ENCODE measurements around the gene CDC42SE2. TPM values are rescaled to one million over a fixed set of nuclear protein-coding genes. Genes with fewer than 3 reads are reported as not detected.
"Not testable (repeated sequence)": the region's sequence is repeated elsewhere in the genome, so short reads cannot be mapped to it uniquely, and the experiment has no call there.

Gene CDC42SE2
- total RNA-seq, 1 donor from 2014 or later = 26.0 TPM

- DNase-seq (ENCODE audit: extremely low read depth, low read depth, low spot score) = no peak
Measured at GRCh38 chr5:131386124-131386523, 122.3 kb downstream of the CDC42SE2 start.

DNA sequence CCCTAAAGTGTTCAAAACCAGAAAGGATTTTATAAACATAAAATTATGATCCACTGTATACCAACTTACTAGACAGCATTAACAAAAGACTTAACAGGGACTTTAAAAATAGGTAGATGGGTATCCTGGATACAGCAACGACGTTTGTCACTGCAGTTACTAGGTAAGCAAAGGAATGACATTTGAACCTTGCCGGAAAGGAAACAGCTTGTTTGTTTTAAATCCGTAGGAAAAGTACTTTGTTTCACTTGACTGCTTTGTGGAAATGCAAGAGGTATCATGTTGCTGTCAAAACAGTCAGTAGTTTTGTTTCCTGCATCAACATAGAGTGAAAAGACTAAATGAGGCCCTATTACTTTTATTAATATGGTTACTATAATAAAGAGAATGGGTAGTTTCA, 122.9 kb downstream of the CDC42SE2 start:
- DNase-seq (ENCODE audit: extremely low read depth, low read depth, low spot score) = no peak

DNA sequence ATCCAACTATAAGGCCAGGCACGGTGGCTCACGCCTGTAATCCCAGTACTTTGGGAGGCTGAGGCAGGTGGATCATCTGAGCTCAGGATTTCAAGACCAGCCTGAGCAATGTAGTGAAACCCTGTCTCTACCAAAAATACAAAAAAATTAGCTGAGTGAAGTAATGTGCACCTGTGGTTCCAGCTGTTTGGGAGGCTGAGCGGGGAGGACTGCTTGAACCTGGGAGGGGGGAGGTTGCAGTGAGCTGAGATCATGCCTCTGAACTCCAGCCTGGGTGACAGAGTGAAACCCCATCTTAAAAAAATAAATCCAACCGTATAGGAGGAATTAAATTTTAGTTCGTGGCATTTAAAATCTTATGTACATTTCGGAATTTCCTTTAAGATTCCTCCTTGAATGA, 123.4 kb downstream of the CDC42SE2 start:
- DNase-seq (ENCODE audit: extremely low read depth, low read depth, low spot score) = no peak

- no peak for DNase-seq (ENCODE audit: extremely low read depth, low read depth, low spot score)
Measured at GRCh38 chr5:131389096-131389868, 125.4 kb downstream of the CDC42SE2 start.

DNA sequence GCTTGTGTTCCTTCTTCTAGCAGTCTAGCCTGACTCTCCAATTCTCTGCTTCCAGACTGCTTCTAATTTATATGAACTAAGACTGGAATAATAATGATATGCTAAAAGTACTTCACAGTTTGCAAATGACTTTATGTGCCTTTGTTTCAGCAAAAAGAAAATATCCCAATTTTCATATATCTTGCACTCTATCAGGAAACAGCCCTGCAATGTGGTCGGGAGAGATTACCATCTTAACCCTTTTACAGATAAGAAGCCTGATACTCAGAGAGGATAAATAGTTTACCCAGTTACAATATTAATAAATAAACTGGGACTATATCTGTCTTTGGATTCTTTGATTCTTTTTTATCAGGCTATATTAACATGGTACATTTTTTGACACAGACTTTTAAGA, 126.0 kb downstream of the CDC42SE2 start:
- DNase-seq (ENCODE audit: extremely low read depth, low read depth, low spot score) = no peak

- DNase-seq (ENCODE audit: extremely low read depth, low read depth, low spot score) = no peak
Measured at GRCh38 chr5:131392466-131393095, 128.7 kb downstream of the CDC42SE2 start.

GRCh38 chr5:131393498-131393968, 129.7 kb downstream of the CDC42SE2 start:
- no peak for DNase-seq (ENCODE audit: extremely low read depth, low read depth, low spot score)

DNA sequence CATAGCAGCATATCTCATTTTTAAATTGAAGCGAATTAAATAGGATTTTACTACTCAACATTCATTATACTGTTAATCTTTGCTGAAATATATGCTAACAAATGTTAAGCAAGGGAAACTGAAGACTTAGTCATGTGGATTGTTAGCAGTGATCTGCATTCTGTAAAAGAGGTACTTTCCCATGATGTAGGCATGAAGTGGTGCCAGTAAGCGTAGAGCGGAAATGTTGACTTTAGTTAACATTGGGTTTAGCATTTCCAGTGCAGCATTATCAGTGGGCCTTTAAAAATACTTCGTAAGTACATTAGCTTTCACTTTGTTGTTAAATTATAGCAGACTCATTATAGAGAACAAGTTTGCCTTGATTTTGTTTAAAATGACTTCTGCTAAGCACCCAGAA, 130.3 kb downstream of the CDC42SE2 start:
- no peak for DNase-seq (ENCODE audit: extremely low read depth, low read depth, low spot score)

GRCh38 chr5:131396015-131396414, 132.2 kb downstream of the CDC42SE2 start:
- no peak for DNase-seq (ENCODE audit: extremely low read depth, low read depth, low spot score)

- no peak for DNase-seq (ENCODE audit: extremely low read depth, low read depth, low spot score)
Measured at GRCh38 chr5:131396630-131397273, 132.9 kb downstream of the CDC42SE2 start.

DNA sequence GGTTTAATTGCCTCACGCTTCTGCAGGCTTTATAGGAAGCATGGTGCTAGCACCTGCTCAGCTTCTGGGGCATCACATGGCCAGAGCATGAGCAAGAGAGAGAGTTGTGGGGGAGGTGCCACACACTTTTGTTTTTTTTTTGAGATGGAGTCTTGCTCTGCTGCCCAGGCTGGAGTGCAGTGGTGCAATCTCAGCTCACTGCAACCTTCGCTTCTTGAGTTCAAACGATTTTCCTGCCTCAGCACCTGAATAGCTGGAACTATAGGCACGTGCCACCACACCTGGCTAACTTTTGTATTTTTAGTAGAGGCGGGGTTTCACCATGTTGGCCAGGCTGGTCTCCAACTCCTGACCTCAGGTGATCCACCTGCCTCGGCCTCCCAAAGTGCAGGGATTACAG, 135.2 kb downstream of the CDC42SE2 start:
- DNase-seq (ENCODE audit: extremely low read depth, low read depth, low spot score) = not testable (repeated sequence)

GRCh38 chr5:131400585-131400984, 136.7 kb downstream of the CDC42SE2 start:
- DNase-seq (ENCODE audit: extremely low read depth, low read depth, low spot score) = no peak

DNA sequence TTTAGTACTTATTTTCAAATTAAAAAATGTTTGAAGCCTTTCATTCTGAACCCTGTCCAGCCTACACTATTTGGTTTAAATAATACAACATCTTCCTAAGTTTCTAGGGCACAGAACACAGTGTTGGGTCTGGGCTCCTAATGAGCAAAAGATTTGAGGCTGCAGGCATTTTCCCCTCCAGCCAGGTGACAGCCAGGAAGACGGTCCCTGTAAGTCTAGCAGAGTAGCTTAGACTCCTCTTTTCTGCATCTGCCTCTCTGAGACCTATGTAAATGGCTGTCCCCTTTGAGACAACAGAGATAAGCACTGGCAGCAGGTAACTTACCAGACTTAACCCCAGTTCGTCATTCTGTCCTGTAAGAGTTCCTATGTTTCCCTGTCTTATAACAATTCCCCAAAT, 141.8 kb downstream of the CDC42SE2 start:
- no peak for DNase-seq (ENCODE audit: extremely low read depth, low read depth, low spot score)

DNA sequence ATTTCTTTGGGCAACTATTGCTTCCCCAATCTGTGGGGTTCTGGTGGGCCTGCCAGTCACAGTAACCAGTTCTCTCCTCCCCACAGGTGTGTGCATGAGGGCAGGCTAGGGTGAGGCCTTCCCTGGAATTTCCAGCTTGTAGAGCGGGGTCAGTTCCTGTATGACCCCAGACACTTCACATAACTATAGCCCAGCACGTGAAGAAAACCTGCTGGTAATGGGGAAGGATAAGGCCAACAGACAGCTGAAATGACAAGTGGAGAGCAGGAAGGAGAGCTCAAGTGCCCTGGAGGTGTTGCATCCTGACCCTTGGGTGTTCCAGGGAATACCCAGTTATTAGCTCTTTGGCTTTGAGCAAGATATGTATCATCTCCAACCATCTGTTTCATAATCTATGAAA, 142.2 kb downstream of the CDC42SE2 start:
- DNase-seq (ENCODE audit: extremely low read depth, low read depth, low spot score) = no peak

DNA sequence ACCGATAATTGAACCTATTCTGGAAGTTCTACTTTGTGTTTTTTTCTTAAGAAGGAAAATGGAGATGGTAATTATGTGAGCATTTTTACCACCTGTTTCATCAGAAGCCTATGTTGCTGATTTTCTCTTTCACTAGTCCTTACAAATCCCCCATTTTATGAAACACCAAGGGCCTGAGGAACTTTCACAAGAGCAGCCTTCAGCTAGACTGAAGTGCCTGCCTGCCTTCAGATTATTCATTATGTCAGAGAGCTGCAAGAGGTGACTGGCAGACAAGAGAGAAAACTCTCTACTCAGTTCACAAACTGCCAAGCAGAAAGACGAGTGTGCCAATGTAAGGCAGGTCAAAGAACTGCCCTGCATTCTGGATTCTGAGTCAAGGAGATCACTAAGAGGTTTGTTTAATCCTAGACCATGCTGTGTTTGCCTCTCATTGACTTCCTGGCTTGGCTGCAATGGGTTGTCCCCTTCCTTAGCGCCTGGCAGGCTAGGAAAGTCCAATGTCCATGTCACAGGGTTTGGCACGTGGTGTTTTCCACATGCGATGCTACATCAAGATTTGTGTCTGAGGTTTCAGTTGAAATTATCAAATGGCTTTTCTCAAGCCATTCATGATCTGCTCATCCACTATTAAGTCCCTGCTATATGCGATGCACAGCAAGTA, 143.3 kb downstream of the CDC42SE2 start:
- DNase-seq (ENCODE audit: extremely low read depth, low read depth, low spot score) = no peak

DNA sequence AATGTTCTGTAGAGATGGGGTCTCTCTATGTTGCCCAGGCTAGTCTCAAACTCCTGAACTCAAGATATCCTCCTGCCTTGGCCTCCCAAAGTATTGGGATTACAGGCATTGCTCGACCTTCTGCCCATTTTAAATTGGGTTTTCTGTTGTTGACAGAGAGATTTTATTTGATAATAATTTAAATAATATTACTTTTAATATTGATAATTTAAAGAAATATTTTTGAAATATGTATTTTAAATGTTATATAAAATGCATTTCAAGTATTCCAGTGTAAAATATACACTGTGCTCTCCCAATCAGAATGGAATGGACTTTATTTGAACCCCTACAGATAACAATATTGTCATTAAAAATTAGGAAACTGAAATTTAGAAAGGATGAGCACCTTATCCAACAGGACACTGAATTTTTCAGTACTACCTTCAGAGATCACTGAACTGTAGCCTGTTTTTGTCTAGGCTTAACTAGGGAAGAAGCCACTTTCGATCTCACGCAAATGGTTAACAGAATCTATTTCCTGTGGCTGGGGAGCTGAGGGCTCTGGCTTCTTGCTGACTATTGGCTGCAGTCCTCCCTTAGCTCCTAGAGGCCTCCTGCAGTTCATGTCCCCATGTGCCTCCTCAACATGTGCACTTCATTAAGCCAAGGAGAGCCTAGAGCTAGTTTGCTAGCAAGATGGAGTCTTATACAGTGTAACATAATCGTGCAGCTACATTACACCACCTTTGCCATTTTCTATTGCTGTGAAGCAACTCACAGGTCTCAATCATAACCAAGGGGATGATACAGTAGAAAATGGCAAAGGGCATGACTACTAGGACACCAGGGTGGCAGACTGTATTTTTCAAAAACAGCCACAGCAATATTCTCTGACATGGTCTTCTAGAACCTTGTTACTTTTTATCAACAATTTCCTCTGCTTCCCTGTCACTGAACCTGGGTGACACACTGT, 150.0 kb downstream of the CDC42SE2 start:
- DNase-seq (ENCODE audit: extremely low read depth, low read depth, low spot score) = no peak

DNA sequence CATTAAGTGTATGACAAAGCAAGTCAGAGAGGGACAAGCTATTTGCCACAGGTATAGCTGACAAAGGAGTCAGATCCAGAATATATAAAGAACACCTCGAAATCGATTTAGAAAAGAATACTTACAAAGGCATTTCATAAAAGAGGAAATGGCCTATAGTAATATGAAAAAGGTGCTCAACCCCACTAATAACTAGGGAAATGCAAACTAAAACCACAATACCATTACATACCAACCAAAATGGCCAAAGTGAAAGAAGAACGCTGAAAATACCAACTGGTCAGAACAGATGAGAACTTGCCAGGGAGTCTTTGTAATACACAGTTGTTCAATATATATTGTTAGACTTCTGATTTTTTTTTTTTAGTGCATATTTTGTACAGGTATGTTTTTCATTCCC, 152.9 kb downstream of the CDC42SE2 start:
- DNase-seq (ENCODE audit: extremely low read depth, low read depth, low spot score) = no peak

DNA sequence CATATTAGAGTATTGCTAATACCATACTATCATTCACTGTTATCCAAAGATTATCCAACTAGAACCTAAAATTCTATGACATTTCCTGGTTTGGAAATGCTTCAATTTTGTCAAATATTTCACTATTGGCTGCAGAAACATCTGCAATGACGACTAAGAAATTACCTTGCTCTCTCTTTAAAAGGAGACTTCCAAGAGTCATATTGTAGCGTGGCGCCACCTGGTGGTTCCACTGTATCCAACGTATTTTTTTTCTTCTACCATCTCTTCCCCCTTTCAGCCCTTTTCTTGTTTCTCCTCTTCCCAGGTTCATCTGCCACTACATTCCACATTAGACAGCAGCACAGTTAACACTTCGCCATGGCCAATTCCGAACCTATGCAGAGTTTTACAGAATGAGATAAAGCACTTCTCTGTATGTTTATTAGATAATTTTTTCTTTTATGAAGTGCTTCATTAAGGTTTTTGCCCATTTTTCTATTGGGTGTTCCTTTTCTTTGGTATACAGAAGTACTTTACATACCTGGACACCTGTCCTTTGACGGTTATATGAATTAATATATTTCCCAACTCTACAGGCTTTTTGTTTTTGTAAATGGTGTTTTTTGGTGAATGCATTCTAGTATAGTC, 153.5 kb downstream of the CDC42SE2 start:
- DNase-seq (ENCODE audit: extremely low read depth, low read depth, low spot score) = peak; percentile 34

GRCh38 chr5:131418846-131419245, 155.0 kb downstream of the CDC42SE2 start:
- no peak for DNase-seq (ENCODE audit: extremely low read depth, low read depth, low spot score)

DNA sequence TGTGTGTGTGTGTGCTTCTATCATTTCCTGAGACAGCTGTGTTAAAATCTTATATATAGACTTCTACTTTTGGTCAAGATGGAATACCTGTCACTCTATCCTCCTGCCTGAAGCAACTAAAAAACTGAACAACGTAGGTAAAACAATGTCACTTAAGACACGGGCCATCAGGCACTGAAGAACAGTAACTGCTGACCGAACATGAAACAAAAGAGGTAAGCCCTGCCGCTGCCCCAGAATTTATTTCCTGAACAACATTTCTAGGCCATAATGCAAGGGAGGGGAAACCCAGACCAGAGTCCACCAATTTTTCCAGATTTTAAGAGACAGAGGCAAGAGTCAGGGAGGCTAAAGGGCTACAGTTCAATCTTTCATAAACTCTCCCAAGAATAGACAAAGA, 156.0 kb downstream of the CDC42SE2 start:
- no peak for DNase-seq (ENCODE audit: extremely low read depth, low read depth, low spot score)

All from glomerular endothelial cell (primary cell).